Measurements from ENCODE around the gene HSD17B2.

The HSD17B2 gene

GRCh38 chr16:82063456-82064082, 28.5 kb downstream of the HSD17B2 start:
- Histone ChIP-seq H3K27me3 (replicated peaks; ENCODE audit: insufficient read depth, low read length) (no peaks in the 10 kb centered on the region), H3F3A (ENCODE audit: insufficient read depth, low read length) (no peaks in the 10 kb centered on the region), H3K9me2 (replicated peaks; ENCODE audit: insufficient read depth, low read length) (no peaks in the 10 kb centered on the region), H3K4me2 (ENCODE audit: low read depth, low read length) (no peak overlapping the region), H2AFZ (ENCODE audit: low read length) (no peak overlapping the region), H3K36me3 (replicated peaks; ENCODE audit: insufficient read depth, low read length) (no peaks in the 10 kb centered on the region), H3K9me3 (replicated peaks; ENCODE audit: insufficient read depth, low read length) (no peaks in the 10 kb centered on the region), H3K4me1 (ENCODE audit: low read length) (no peaks in the 10 kb centered on the region), H4K20me1 (ENCODE audit: insufficient read depth, low read length) (no peaks in the 10 kb centered on the region), H3K27ac (ENCODE audit: low read length) (no peak overlapping the region), H3K79me2 (ENCODE audit: low read length) (no peaks in the 10 kb centered on the region), H3K9ac (ENCODE audit: low read length) (no peak overlapping the region), H3K4me3 (ENCODE audit: low read length) (no peak overlapping the region)
- DNase-seq = no peak
- TF ChIP-seq EZH2phosphoT487 (IDR thresholded peaks at IDR 0.05; ENCODE audit: low read length) (no peak), EZH2 (optimal IDR thresholded peaks at IDR 0.05; ENCODE audit: low read depth, low read length) (no peak)
- TF ChIP-seq, protein P1, sequence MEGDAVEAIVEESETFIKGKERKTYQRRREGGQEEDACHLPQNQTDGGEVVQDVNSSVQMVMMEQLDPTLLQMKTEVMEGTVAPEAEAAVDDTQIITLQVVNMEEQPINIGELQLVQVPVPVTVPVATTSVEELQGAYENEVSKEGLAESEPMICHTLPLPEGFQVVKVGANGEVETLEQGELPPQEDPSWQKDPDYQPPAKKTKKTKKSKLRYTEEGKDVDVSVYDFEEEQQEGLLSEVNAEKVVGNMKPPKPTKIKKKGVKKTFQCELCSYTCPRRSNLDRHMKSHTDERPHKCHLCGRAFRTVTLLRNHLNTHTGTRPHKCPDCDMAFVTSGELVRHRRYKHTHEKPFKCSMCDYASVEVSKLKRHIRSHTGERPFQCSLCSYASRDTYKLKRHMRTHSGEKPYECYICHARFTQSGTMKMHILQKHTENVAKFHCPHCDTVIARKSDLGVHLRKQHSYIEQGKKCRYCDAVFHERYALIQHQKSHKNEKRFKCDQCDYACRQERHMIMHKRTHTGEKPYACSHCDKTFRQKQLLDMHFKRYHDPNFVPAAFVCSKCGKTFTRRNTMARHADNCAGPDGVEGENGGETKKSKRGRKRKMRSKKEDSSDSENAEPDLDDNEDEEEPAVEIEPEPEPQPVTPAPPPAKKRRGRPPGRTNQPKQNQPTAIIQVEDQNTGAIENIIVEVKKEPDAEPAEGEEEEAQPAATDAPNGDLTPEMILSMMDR (IDR thresholded peaks at IDR 0.05; ENCODE audit: low read length) = no peak

DNA sequence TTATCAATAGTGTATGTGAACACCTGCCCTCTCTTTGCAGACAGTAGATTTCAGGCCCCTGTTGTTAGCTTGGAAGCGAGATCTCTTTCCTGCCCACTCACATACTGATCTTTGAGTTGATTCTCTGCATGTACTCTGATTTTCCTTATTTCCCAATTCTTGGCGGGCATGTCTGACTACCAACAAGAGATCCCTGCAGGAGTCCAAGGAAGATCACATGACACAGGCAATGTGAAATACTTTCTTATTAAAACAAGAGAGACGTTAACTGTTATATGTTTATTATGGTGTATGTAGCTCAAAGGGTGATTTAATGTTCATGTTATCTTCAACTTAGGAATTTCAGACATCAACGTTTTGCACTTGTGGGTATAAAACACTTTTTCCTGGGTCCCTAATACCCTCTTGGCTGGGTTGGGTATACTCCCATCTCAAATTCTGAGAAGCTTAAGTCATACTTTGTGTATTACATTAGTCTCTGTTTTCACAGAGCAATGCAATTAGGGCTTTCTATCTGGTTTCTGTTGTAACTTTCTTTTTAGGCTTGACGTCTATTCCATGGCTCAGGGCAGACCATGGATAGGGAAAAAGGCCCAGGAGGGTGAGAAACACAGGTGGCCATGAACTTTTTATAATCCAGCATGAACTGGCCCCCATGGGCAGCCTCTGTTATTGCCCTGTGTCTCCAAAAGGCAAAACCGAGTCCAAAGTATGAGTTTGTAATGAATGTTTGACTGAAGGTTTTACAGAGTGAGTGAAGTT, 32.2 kb downstream of the HSD17B2 start:
- Histone ChIP-seq H3K27me3 (replicated peaks; ENCODE audit: insufficient read depth, low read length) (no peaks in the 10 kb centered on the region), H3K27ac (ENCODE audit: low read length) (no peak overlapping the region), H2AFZ (ENCODE audit: low read length) (no peak overlapping the region), H3K79me2 (ENCODE audit: low read length) (no peaks in the 10 kb centered on the region), H3K9me2 (replicated peaks; ENCODE audit: insufficient read depth, low read length) (no peaks in the 10 kb centered on the region), H3K36me3 (replicated peaks; ENCODE audit: insufficient read depth, low read length) (no peaks in the 10 kb centered on the region), H3K9me3 (replicated peaks; ENCODE audit: insufficient read depth, low read length) (no peaks in the 10 kb centered on the region), H4K20me1 (ENCODE audit: insufficient read depth, low read length) (no peaks in the 10 kb centered on the region), H3K4me2 (ENCODE audit: low read depth, low read length) (no peak overlapping the region), H3K4me3 (ENCODE audit: low read length) (no peak overlapping the region), H3K4me1 (ENCODE audit: low read length) (no peaks in the 10 kb centered on the region), H3F3A (ENCODE audit: insufficient read depth, low read length) (no peaks in the 10 kb centered on the region), H3K9ac (ENCODE audit: low read length) (no peak overlapping the region)
- DNase-seq = no peak
- no peak for TF ChIP-seq EZH2phosphoT487 (IDR thresholded peaks at IDR 0.05; ENCODE audit: low read length)

DNA sequence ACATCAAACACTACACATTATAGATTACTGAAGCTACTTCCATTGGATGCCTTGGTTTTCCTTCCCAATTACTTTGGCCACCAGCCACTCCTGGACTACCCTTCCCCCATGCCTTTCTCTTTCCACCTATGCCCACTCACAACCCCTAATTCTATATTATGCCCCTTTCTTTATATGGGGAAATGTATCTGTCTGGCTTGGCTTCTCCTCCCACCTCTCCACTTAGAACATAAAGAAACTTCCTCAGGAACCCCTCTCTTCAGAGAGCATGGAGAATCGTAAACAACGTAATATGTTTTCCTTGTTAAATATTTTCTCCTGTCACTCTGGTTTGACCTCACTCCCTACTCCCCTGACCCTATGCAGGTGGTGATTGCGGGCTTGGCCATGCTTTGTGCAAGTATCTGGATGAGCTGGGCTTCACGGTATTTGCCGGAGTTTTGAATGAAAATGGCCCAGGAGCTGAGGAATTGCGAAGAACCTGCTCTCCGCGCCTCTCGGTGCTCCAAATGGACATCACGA, 32.8 kb downstream of the HSD17B2 start:
- Histone ChIP-seq H3K27ac (ENCODE audit: low read length) (no peak overlapping the region), H3K4me1 (ENCODE audit: low read length) (no peaks in the 10 kb centered on the region), H3K9me3 (replicated peaks; ENCODE audit: insufficient read depth, low read length) (no peaks in the 10 kb centered on the region), H4K20me1 (ENCODE audit: insufficient read depth, low read length) (no peaks in the 10 kb centered on the region), H3K4me2 (ENCODE audit: low read depth, low read length) (no peak overlapping the region), H3K27me3 (replicated peaks; ENCODE audit: insufficient read depth, low read length) (no peaks in the 10 kb centered on the region), H3K36me3 (replicated peaks; ENCODE audit: insufficient read depth, low read length) (no peaks in the 10 kb centered on the region), H3F3A (ENCODE audit: insufficient read depth, low read length) (no peaks in the 10 kb centered on the region), H3K79me2 (ENCODE audit: low read length) (no peaks in the 10 kb centered on the region), H3K9me2 (replicated peaks; ENCODE audit: insufficient read depth, low read length) (no peaks in the 10 kb centered on the region), H2AFZ (ENCODE audit: low read length) (no peak overlapping the region), H3K9ac (ENCODE audit: low read length) (no peak overlapping the region), H3K4me3 (ENCODE audit: low read length) (no peak overlapping the region)
- no peak for DNase-seq
- TF ChIP-seq EZH2 (optimal IDR thresholded peaks at IDR 0.05; ENCODE audit: low read depth, low read length) = no peak
- TF ChIP-seq, protein P1 (IDR thresholded peaks at IDR 0.05; ENCODE audit: low read length) = no peak
- no peak for TF ChIP-seq EZH2phosphoT487 (IDR thresholded peaks at IDR 0.05; ENCODE audit: low read length)

Data from MM.1S (cell line).